Chondrocyte (in vitro differentiated cells): ENCODE measurements around the gene ATP6V1F. TPM values are rescaled to one million over a fixed set of nuclear protein-coding genes. Genes with fewer than 3 reads are reported as not detected.

Source experiments
- DNase-seq: peaks from one replicate; pipeline ENCODE4 v3.0.0; 2021; ENCODE audit warnings: mixed read lengths, low spot score
- H3K27ac Mint-ChIP-seq: one replicate; pipeline ENCODE4 v1.8.0; 2021; ENCODE audit warnings: mild to moderate bottlenecking, moderate library complexity, mixed read lengths; ENCODE audit not compliant: unreplicated experiment
- H3K27me3 Mint-ChIP-seq: 2 replicates; pipeline ENCODE4 v1.8.0; 2021; ENCODE audit warnings: low read depth, mixed read lengths
- H3K36me3 Mint-ChIP-seq: 2 replicates; pipeline ENCODE4 v1.8.0; 2021; ENCODE audit warnings: low read depth, mixed read lengths
- H3K4me1 Mint-ChIP-seq: 2 replicates; pipeline ENCODE4 v1.8.0; 2021; ENCODE audit warnings: low read depth, mild to moderate bottlenecking, mixed read lengths
- H3K4me3 Mint-ChIP-seq: one replicate; pipeline ENCODE4 v1.8.0; 2021; ENCODE audit warnings: mild to moderate bottlenecking, moderate library complexity, mixed read lengths; ENCODE audit not compliant: unreplicated experiment
- H3K9me3 Mint-ChIP-seq: 2 replicates; pipeline ENCODE4 v1.8.0; 2021; ENCODE audit warnings: low read depth, mixed read lengths
- CTCF ChIP-seq: fragments of 200-600 bp; sonication (generic); IDR thresholded peaks from 2 replicates; pipeline ENCODE4 v1.5.0; 2021; ENCODE audit warnings: antibody characterized with exemption, mild to moderate bottlenecking, moderate library complexity
- total RNA-seq: library from RNA; stranded (reverse); gene quantifications from 3 replicates; pipeline ENCODE4 v1.2.1, GENCODE V29; 2021

ATP6V1F gene
- total RNA-seq, 1 donor from 2014 or later = 154 TPM

GRCh38 chr7:128854396-128854795 is 8.3 kb upstream of the ATP6V1F start:
- H3K27me3 Mint-ChIP-seq = no peaks in the 10 kb centered on the region
- no peak overlapping the region for H3K4me3 Mint-ChIP-seq
- H3K4me1 Mint-ChIP-seq = no peaks in the 10 kb centered on the region
- no peak for DNase-seq
- peaks cover 35% of the 10 kb centered on the region for H3K36me3 Mint-ChIP-seq
- TF ChIP-seq CTCF = no peak
- H3K9me3 Mint-ChIP-seq = no peaks in the 10 kb centered on the region
- H3K27ac Mint-ChIP-seq = no peak overlapping the region

GRCh38 chr7:128855559-128855958 is 7.1 kb upstream of the ATP6V1F start:
- H3K27ac Mint-ChIP-seq = no peak overlapping the region
- TF ChIP-seq CTCF = no peak
- H3K4me3 Mint-ChIP-seq = no peak overlapping the region
- no peak for DNase-seq
- H3K36me3 Mint-ChIP-seq = peaks cover 30% of the 10 kb centered on the region
- H3K9me3 Mint-ChIP-seq = no peaks in the 10 kb centered on the region
- no peaks in the 10 kb centered on the region for H3K27me3 Mint-ChIP-seq
- H3K4me1 Mint-ChIP-seq = no peaks in the 10 kb centered on the region

GRCh38 chr7:128856001-128856718 is 6.5 kb upstream of the ATP6V1F start:
- no peak overlapping the region for H3K27ac Mint-ChIP-seq

GRCh38 chr7:128858380-128859231 is 4.0 kb upstream of the ATP6V1F start:
- Mint-ChIP-seq H3K4me3 (no peak overlapping the region), H3K27me3 (no peaks in the 10 kb centered on the region), H3K4me1 (peaks cover 7% of the 10 kb centered on the region), H3K9me3 (no peaks in the 10 kb centered on the region), H3K27ac (no peak overlapping the region), H3K36me3 (peaks cover 20% of the 10 kb centered on the region)
- no peak for DNase-seq
- TF ChIP-seq CTCF = no peak

More at GRCh38 chr7:128856001-128856718, 6.5 kb upstream of the ATP6V1F start:
- no peak for TF ChIP-seq CTCF
- no peak for DNase-seq
- no peaks in the 10 kb centered on the region for H3K9me3 Mint-ChIP-seq
- H3K4me1 Mint-ChIP-seq = no peaks in the 10 kb centered on the region
- no peaks in the 10 kb centered on the region for H3K27me3 Mint-ChIP-seq
- no peak overlapping the region for H3K4me3 Mint-ChIP-seq
- peaks cover 30% of the 10 kb centered on the region for H3K36me3 Mint-ChIP-seq

GRCh38 chr7:128859232-128860157 is 3.2 kb upstream of the ATP6V1F start:
- H3K4me1 Mint-ChIP-seq = peaks cover 12% of the 10 kb centered on the region
- peak overlapping the region; percentile 49 for H3K27ac Mint-ChIP-seq
- no peak for TF ChIP-seq CTCF
- no peak overlapping the region for H3K4me3 Mint-ChIP-seq
- no peaks in the 10 kb centered on the region for H3K27me3 Mint-ChIP-seq
- DNase-seq = no peak
- H3K36me3 Mint-ChIP-seq = peaks cover 17% of the 10 kb centered on the region
- no peaks in the 10 kb centered on the region for H3K9me3 Mint-ChIP-seq
